ENCODE results near the gene RPS16. TPM values are rescaled to one million over a fixed set of nuclear protein-coding genes. Genes with fewer than 3 reads are reported as not detected.
"Not testable (repeated sequence)": the region's sequence is repeated elsewhere in the genome, so short reads cannot be mapped to it uniquely, and the experiment has no call there.

The RPS16 gene
- total and polyA plus RNA-seq, 12 donors = 229 to 2,033 (median 1,202) TPM

- H3K4me3 ChIP-seq = no peak overlapping the region
- DNase-seq = no peak
- H3K27ac ChIP-seq = no peak overlapping the region
- H3K4me1 ChIP-seq (replicated peaks in 1 of 2) = no peaks in the 10 kb centered on the region
- H3K36me3 ChIP-seq (replicated peaks in 1 of 2) = peaks cover 0 to 89% of the 10 kb centered on the region in 2 donors
- 92 to 95% (median 93%) methylated on average over 2 to 7 of the region's 7 CpGs for WGBS, 4 donors
- H3K27me3 ChIP-seq = no peaks in the 10 kb centered on the region
- intact Hi-C loops (cut with DNase I) = no loop called here
- no peaks in the 10 kb centered on the region for H3K9me3 ChIP-seq (replicated peaks in 1 of 3)
- no peak for TF ChIP-seq POLR2A (IDR thresholded peaks at IDR 0.05)
- TF ChIP-seq CTCF (IDR thresholded peaks at IDR 0.05) = no peak
These were observed 32.2 kb upstream of the RPS16 start for GRCh38 chr19:39467941-39468340.

- no peaks in the 10 kb centered on the region for H3K4me1 ChIP-seq (replicated peaks in 1 of 2)
- H3K27ac ChIP-seq = no peak overlapping the region
- no peak for DNase-seq
- no peaks in the 10 kb centered on the region for H3K27me3 ChIP-seq
- peaks cover 0 to 73% of the 10 kb centered on the region in 2 donors for H3K36me3 ChIP-seq (replicated peaks in 1 of 2)
- no peaks in the 10 kb centered on the region for H3K9me3 ChIP-seq (replicated peaks in 1 of 3)
- intact Hi-C loops (cut with DNase I) = no loop called here
- TF ChIP-seq POLR2A (IDR thresholded peaks at IDR 0.05) = no peak
- no peak for TF ChIP-seq CTCF (IDR thresholded peaks at IDR 0.05)
- no peak overlapping the region for H3K4me3 ChIP-seq
- 91 to 95% (median 94%) methylated on average over 10 to 18 of the region's 18 CpGs for WGBS, 4 donors
These were observed 30.4 kb upstream of the RPS16 start for GRCh38 chr19:39465956-39466747.

- WGBS, 4 donors = 71 to 91% (median 85%) methylated on average over 3 of the region's 3 CpGs
- Histone ChIP-seq H3K4me1 (replicated peaks in 1 of 2) (no peaks in the 10 kb centered on the region), H3K9me3 (replicated peaks in 1 of 3) (no peaks in the 10 kb centered on the region), H3K27me3 (no peaks in the 10 kb centered on the region), H3K27ac (no peak overlapping the region), H3K4me3 (no peak overlapping the region), H3K36me3 (replicated peaks in 1 of 2) (peaks cover 0 to 73% of the 10 kb centered on the region in 2 donors)
- TF ChIP-seq CTCF (IDR thresholded peaks at IDR 0.05) = no peak
- no peak for TF ChIP-seq POLR2A (IDR thresholded peaks at IDR 0.05)
- intact Hi-C loops (cut with DNase I) = no loop called here
- no peak for DNase-seq
These were observed 27.7 kb upstream of the RPS16 start for GRCh38 chr19:39463403-39463802.

GRCh38 chr19:39451257-39451656 is 15.5 kb upstream of the RPS16 start:
- Histone ChIP-seq H3K36me3 (replicated peaks in 1 of 2) (peaks cover 0 to 15% of the 10 kb centered on the region in 2 donors), H3K4me1 (replicated peaks in 1 of 2) (peaks cover 15 to 21% of the 10 kb centered on the region in 2 donors)
- H3K27ac ChIP-seq; H3K4me3 ChIP-seq; H3K27me3 ChIP-seq; intact Hi-C loops (cut with DNase I); H3K9me3 ChIP-seq (replicated peaks in 1 of 3); DNase-seq: not testable (repeated sequence)
- 94 to 96% (median 95%) methylated on average over 8 of the region's 8 CpGs for WGBS, 4 donors
